Osteoblast (primary cell): ENCODE results near the gene PRM2. TPM values are rescaled to one million over a fixed set of nuclear protein-coding genes. Genes with fewer than 3 reads are reported as not detected.

Source experiments
- DNase-seq: peaks from one replicate; pipeline ENCODE4 v3.0.0; 2011; ENCODE audit warnings: low spot score, mixed read lengths; ENCODE audit not compliant: insufficient read length; ENCODE audit errors: missing footprints
- H2AFZ ChIP-seq: 2 replicates; pipeline ENCODE4 v1.6.0; 2011; ENCODE audit warnings: mild to moderate bottlenecking, low read length
- H3K27ac ChIP-seq: 2 replicates; pipeline ENCODE4 v1.5.1; 2011; ENCODE audit warnings: mild to moderate bottlenecking, low read depth, low read length, moderate library complexity
- H3K27me3 ChIP-seq: 2 replicates; pipeline ENCODE4 v1.6.0; 2012; ENCODE audit warnings: mild to moderate bottlenecking, control low read depth, inconsistent platforms, low read length, moderate library complexity; ENCODE audit not compliant: insufficient read depth
- H3K36me3 ChIP-seq: 2 replicates; pipeline ENCODE4 v1.5.1; 2011; ENCODE audit warnings: mild to moderate bottlenecking, low read length, control low read depth, moderate library complexity; ENCODE audit not compliant: insufficient read depth
- H3K4me1 ChIP-seq: 2 replicates; pipeline ENCODE4 v1.5.1; 2011; ENCODE audit warnings: mild to moderate bottlenecking, low read length, control low read depth, moderate library complexity; ENCODE audit not compliant: insufficient read depth
- H3K4me2 ChIP-seq: 2 replicates; pipeline ENCODE4 v1.6.0; 2011; ENCODE audit warnings: mild to moderate bottlenecking, low read length; ENCODE audit not compliant: insufficient read depth
- H3K4me3 ChIP-seq: fragments of 200-600 bp; sonication (generic); 3 replicates; pipeline ENCODE4 v1.5.1; 2012; ENCODE audit warnings: mild to moderate bottlenecking, low read length, inconsistent platforms; ENCODE audit not compliant: insufficient read depth
- H3K79me2 ChIP-seq: 2 replicates; pipeline ENCODE4 v1.6.0; 2012; ENCODE audit warnings: mild to moderate bottlenecking, low read length, control low read depth, inconsistent platforms; ENCODE audit not compliant: insufficient read depth
- H3K9me3 ChIP-seq: 2 replicates; pipeline ENCODE4 v1.5.1; 2011; ENCODE audit warnings: low read depth, low read length, control low read depth
- H4K20me1 ChIP-seq: 2 replicates; pipeline ENCODE4 v1.6.0; 2012; ENCODE audit warnings: mild to moderate bottlenecking, low read length, control low read depth; ENCODE audit not compliant: insufficient read depth
- CTCF ChIP-seq: IDR thresholded peaks from 2 replicates; pipeline ENCODE4 v1.5.1; 2011; ENCODE audit warnings: mild to moderate bottlenecking, low read depth, low read length, moderate library complexity; ENCODE audit errors: extremely low read depth
- total RNA-seq: library from RNA; depleted of rRNA; stranded (reverse); fragments of >200 nt; gene quantifications from 2 replicates; pipeline ENCODE4 v1.2.3, GENCODE V29; 2012

Gene PRM2
- total RNA-seq, 1 donor = not detected

GRCh38 chr16:11235703-11235991, 40.6 kb downstream of the PRM2 start:
- Histone ChIP-seq H3K27ac (no peak overlapping the region), H3K36me3 (no peaks in the 10 kb centered on the region), H3K27me3 (no peaks in the 10 kb centered on the region), H3K4me1 (no peaks in the 10 kb centered on the region), H3K9me3 (no peaks in the 10 kb centered on the region), H2AFZ (no peak overlapping the region), H3K79me2 (no peaks in the 10 kb centered on the region), H3K4me3 (no peak overlapping the region), H4K20me1 (no peaks in the 10 kb centered on the region), H3K4me2 (no peak overlapping the region)
- no peak for DNase-seq
- no peak for TF ChIP-seq CTCF

- Histone ChIP-seq H3K36me3 (no peaks in the 10 kb centered on the region), H2AFZ (no peak overlapping the region), H4K20me1 (no peaks in the 10 kb centered on the region), H3K79me2 (no peaks in the 10 kb centered on the region), H3K4me3 (no peak overlapping the region), H3K4me2 (no peak overlapping the region), H3K9me3 (no peaks in the 10 kb centered on the region), H3K27ac (no peak overlapping the region), H3K4me1 (no peaks in the 10 kb centered on the region), H3K27me3 (no peaks in the 10 kb centered on the region)
- TF ChIP-seq CTCF = no peak
- no peak for DNase-seq
These were observed 41.2 kb downstream of the PRM2 start for GRCh38 chr16:11234884-11235702.

- Histone ChIP-seq H3K79me2 (no peaks in the 10 kb centered on the region), H3K36me3 (no peaks in the 10 kb centered on the region), H3K27ac (no peak overlapping the region), H3K4me2 (no peak overlapping the region), H3K4me3 (no peak overlapping the region), H3K4me1 (no peaks in the 10 kb centered on the region), H3K27me3 (no peaks in the 10 kb centered on the region), H4K20me1 (no peaks in the 10 kb centered on the region), H2AFZ (no peak overlapping the region), H3K9me3 (no peaks in the 10 kb centered on the region)
- no peak for TF ChIP-seq CTCF
- DNase-seq = no peak
These were observed 42.4 kb downstream of the PRM2 start for GRCh38 chr16:11233727-11234376.
